Measurements from ENCODE around the gene GALNT5. TPM values are rescaled to one million over a fixed set of nuclear protein-coding genes. Genes with fewer than 3 reads are reported as not detected.

The GALNT5 gene
- total and polyA plus RNA-seq, 2 donors (not counting 3 experiments of a cell fraction or from before 2014, with no cell fraction given) = not detected

DNA sequence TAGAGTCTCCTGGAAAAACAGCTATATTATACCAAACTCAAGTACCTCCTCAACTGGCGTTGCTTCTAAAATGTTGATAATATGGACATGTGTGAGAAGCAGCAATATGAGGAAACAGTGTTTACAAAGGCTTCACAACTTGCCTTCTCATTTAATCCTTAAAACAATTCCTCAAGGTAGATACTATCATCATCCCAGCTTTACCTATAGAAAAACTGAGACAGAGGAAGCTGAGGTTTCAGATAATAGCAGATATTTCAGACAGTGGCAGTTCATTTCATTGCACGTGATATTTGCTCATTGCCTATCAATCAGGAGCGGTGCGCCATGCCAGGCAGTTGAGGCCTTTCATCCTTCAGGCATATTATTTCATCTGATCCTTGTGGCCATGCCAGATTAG is 8.3 kb downstream of the GALNT5 start:
- Histone ChIP-seq H3K4me2 (ENCODE audit: insufficient read depth, low read length) (no peak overlapping the region), H3K9me3 (replicated peaks; ENCODE audit: control insufficient read depth, insufficient read depth, low read length) (no peaks in the 10 kb centered on the region), H4K20me1 (replicated peaks; ENCODE audit: control insufficient read depth, extremely low read depth, insufficient read depth, low read length) (no peaks in the 10 kb centered on the region), H3K79me2 (ENCODE audit: control insufficient read depth, insufficient read depth, low read length) (no peaks in the 10 kb centered on the region), H3K4me3 (replicated peaks in 1 of 3; ENCODE audit: insufficient read depth in 1 of 3, low read depth in 1 of 3, low read length in 3 of 3) (no peak overlapping the region), H3K36me3 (ENCODE audit: control insufficient read depth in 2 of 2, extremely low read depth in 1 of 2, insufficient read depth in 2 of 2, low read length in 2 of 2) (no peaks in the 10 kb centered on the region), H3K4me1 (ENCODE audit: control insufficient read depth, extremely low read depth, insufficient read depth, low read length) (no peaks in the 10 kb centered on the region), H3K9me1 (replicated peaks; ENCODE audit: control insufficient read depth, extremely low read depth, insufficient read depth, low read length) (no peaks in the 10 kb centered on the region), H3K27me3 (ENCODE audit: control insufficient read depth in 2 of 2, insufficient read depth in 2 of 2, low read length in 2 of 2) (no peaks in the 10 kb centered on the region), H2AFZ (ENCODE audit: low read depth, low read length) (no peak overlapping the region), H3K27ac (ENCODE audit: insufficient read depth, low read depth, low read length) (no peak overlapping the region), H3K9ac (replicated peaks; ENCODE audit: extremely low read depth, insufficient read depth, low read length) (no peak overlapping the region)
- FAIRE-seq = no peak
- dilution Hi-C loops (cut with MboI; ENCODE audit: extremely low pct_ligation_motif_present, low sequenced_read_pairs) (no loop called here), intact Hi-C loops (cut with micrococcal nuclease) (no loop called here)
- DNase-seq (ENCODE audit: low read depth, low spot score) = no peak
- ChIA-PET CTCF (interaction anchor here (0.9 kb wide), 1 partner anchor 37 kb away, joined by 4 read pairs; no protein-coding TSS in a partner anchor), POLR2A (no interaction called here)
- TF ChIP-seq POLR2AphosphoS5 (IDR thresholded peaks at IDR 0.05; ENCODE audit: insufficient read depth, low read depth, low read length) (no peak), MYC (IDR thresholded peaks at IDR 0.05; ENCODE audit: low read depth, low read length) (no peak), FOS (IDR thresholded peaks at IDR 0.05; ENCODE audit: borderline replicate concordance, insufficient read depth, low read length) (no peak), GATA2 (IDR thresholded peaks at IDR 0.05; ENCODE audit: insufficient read depth, insufficient read length, low read depth, low read length) (no peak), POLR2A (IDR thresholded peaks at IDR 0.05; ENCODE audit: low read depth, low read length) (no peak), EZH2 (IDR thresholded peaks at IDR 0.05; ENCODE audit: borderline replicate concordance, low read depth, low read length, severe bottlenecking) (no peak), JUN (IDR thresholded peaks at IDR 0.05; ENCODE audit: borderline replicate concordance, insufficient read depth, insufficient read length, low read depth) (no peak), CTCF (IDR thresholded peaks at IDR 0.05; ENCODE audit: extremely low read depth in 1 of 2, insufficient read depth in 1 of 2, low read depth in 1 of 2, low read length in 2 of 2) (no peak)
- TF ChIP-seq, protein P1, sequence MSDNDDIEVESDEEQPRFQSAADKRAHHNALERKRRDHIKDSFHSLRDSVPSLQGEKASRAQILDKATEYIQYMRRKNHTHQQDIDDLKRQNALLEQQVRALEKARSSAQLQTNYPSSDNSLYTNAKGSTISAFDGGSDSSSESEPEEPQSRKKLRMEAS (IDR thresholded peaks at IDR 0.05; ENCODE audit: insufficient read depth, insufficient read length) = no peak
- BruUV-seq (replicated peaks) = no TSS peak
